Measurements from ENCODE around the gene PTPRD.
"Not testable (repeated sequence)": the region's sequence is repeated elsewhere in the genome, so short reads cannot be mapped to it uniquely, and the experiment has no call there.

The PTPRD gene

GRCh38 chr9:10479172-10479571 lies 133.6 kb downstream of the PTPRD start:
- no peak for DNase-seq (ENCODE audit: low read depth)

- not testable (repeated sequence) for DNase-seq (ENCODE audit: low read depth)
Measured at GRCh38 chr9:10449201-10449617, 163.6 kb downstream of the PTPRD start.

- DNase-seq (ENCODE audit: low read depth), result no peak
Measured at GRCh38 chr9:10447036-10447435, 165.8 kb downstream of the PTPRD start.

- no peak for DNase-seq (ENCODE audit: low read depth)
Measured at GRCh38 chr9:10443868-10444204, 169.0 kb downstream of the PTPRD start.

- DNase-seq (ENCODE audit: low read depth), result no peak
Measured at GRCh38 chr9:10443181-10443867, 169.5 kb downstream of the PTPRD start.

GRCh38 chr9:10438955-10439354 lies 173.8 kb downstream of the PTPRD start:
- DNase-seq (ENCODE audit: low read depth), result no peak

- no peak for DNase-seq (ENCODE audit: low read depth)
Measured at GRCh38 chr9:10436756-10437155, 176.0 kb downstream of the PTPRD start.

- DNase-seq (ENCODE audit: low read depth), result no peak
Measured at GRCh38 chr9:10434412-10434811, 178.4 kb downstream of the PTPRD start.

GRCh38 chr9:10411272-10411671 lies 201.5 kb downstream of the PTPRD start:
- no peak for DNase-seq (ENCODE audit: low read depth)

- DNase-seq (ENCODE audit: low read depth), result no peak
Measured at GRCh38 chr9:10403283-10403682, 209.5 kb downstream of the PTPRD start.

- DNase-seq (ENCODE audit: low read depth), result no peak
Measured at GRCh38 chr9:10396615-10397014, 216.2 kb downstream of the PTPRD start.

- no peak for DNase-seq (ENCODE audit: low read depth)
Measured at GRCh38 chr9:10387282-10387681, 225.5 kb downstream of the PTPRD start.

- no peak for DNase-seq (ENCODE audit: low read depth)
Measured at GRCh38 chr9:10371824-10372223, 241.0 kb downstream of the PTPRD start.

- DNase-seq (ENCODE audit: low read depth), result no peak
Measured at GRCh38 chr9:10366171-10366779, 246.5 kb downstream of the PTPRD start.

- no peak for DNase-seq (ENCODE audit: low read depth)
Measured at GRCh38 chr9:10354591-10354990, 258.2 kb downstream of the PTPRD start.

- DNase-seq (ENCODE audit: low read depth), result not testable (repeated sequence)
Measured at GRCh38 chr9:10345621-10346020, 267.2 kb downstream of the PTPRD start.

GRCh38 chr9:10341057-10341456 lies 271.7 kb downstream of the PTPRD start:
- DNase-seq (ENCODE audit: low read depth), result no peak

- no peak for DNase-seq (ENCODE audit: low read depth)
Measured at GRCh38 chr9:10339152-10339551, 273.6 kb downstream of the PTPRD start.

GRCh38 chr9:10331157-10331556 lies 281.6 kb downstream of the PTPRD start:
- no peak for DNase-seq (ENCODE audit: low read depth)

GRCh38 chr9:10282084-10282483 lies 330.7 kb downstream of the PTPRD start:
- DNase-seq (ENCODE audit: low read depth), result no peak

- no peak for DNase-seq (ENCODE audit: low read depth)
Measured at GRCh38 chr9:10274988-10275387, 337.8 kb downstream of the PTPRD start.

GRCh38 chr9:10274175-10274574 lies 338.6 kb downstream of the PTPRD start:
- no peak for DNase-seq (ENCODE audit: low read depth)

GRCh38 chr9:10272830-10273229 lies 340.0 kb downstream of the PTPRD start:
- DNase-seq (ENCODE audit: low read depth), result no peak
